PC-9 (cell line): ENCODE measurements around the gene PCMT1. TPM values are rescaled to one million over a fixed set of nuclear protein-coding genes. Genes with fewer than 3 reads are reported as not detected.

Experiments
- BruUV-seq: library from RNA; stranded (reverse); fragments of 400-500 nt; replicated peaks from 2 replicates; lab custom pipeline; 2021; lab: Mats Ljungman, UMichigan
- CTCF ChIA-PET: fragments of 300-600 bp; sonication (Branson Sonifier 250); formaldehyde crosslinking; loops from one replicate; lab custom pipeline; 2022; ENCODE audit warnings: antibody characterized with exemption; lab: Charles Lee
- POLR2A ChIA-PET: fragments of 300-600 bp; sonication (Branson Sonifier 250); formaldehyde crosslinking; loops from one replicate; lab custom pipeline; 2022; ENCODE audit warnings: antibody characterized with exemption; ENCODE audit not compliant: unreplicated experiment; lab: Charles Lee
- DNase-seq, 2 experiments: peaks; one replicate each; pipeline versions ENCODE4 v3.0.0 to v3.0.0-alpha.2; 2015 to 2022; ENCODE audit warnings: mixed read lengths in 1 of 2
- H2AFZ ChIP-seq: fragments of 200-600 bp; sonication (generic); 2 replicates; pipeline ENCODE4 v1.8.1; 2017; ENCODE audit warnings: antibody characterized with exemption
- H3F3A ChIP-seq: fragments of 200-600 bp; sonication (generic); 2 replicates; pipeline ENCODE4 v1.8.1; 2017; ENCODE audit warnings: antibody characterized with exemption, mild to moderate bottlenecking, low read depth; ENCODE audit not compliant: insufficient read depth
- H3K27ac ChIP-seq: fragments of 200-600 bp; sonication (generic); 2 replicates; pipeline ENCODE4 v1.6.1; 2016; ENCODE audit warnings: mixed run types
- H3K27me3 ChIP-seq: fragments of 200-600 bp; sonication (generic); 2 replicates; pipeline ENCODE4 v1.6.1; 2016; ENCODE audit warnings: low read depth, mixed run types; ENCODE audit not compliant: insufficient read depth
- H3K36me3 ChIP-seq: fragments of 200-600 bp; sonication (generic); 2 replicates; pipeline ENCODE4 v1.6.1; 2016; ENCODE audit warnings: low read depth, mixed run types
- H3K4me1 ChIP-seq: fragments of 200-600 bp; sonication (generic); replicated peaks from 2 replicates; pipeline ENCODE4 v1.6.1; 2016; ENCODE audit warnings: mixed run types; ENCODE audit not compliant: insufficient read depth
- H3K4me2 ChIP-seq: fragments of 200-600 bp; sonication (generic); 2 replicates; pipeline ENCODE4 v1.6.1; 2017; ENCODE audit warnings: mixed run types
- H3K4me3 ChIP-seq: fragments of 200-600 bp; sonication (generic); 2 replicates; pipeline ENCODE4 v1.6.1; 2016; ENCODE audit warnings: mixed run types
- H3K79me2 ChIP-seq: fragments of 200-600 bp; sonication (generic); 2 replicates; pipeline ENCODE4 v1.6.1; 2017; ENCODE audit warnings: low read depth, mixed run types
- H3K9me2 ChIP-seq: fragments of 200-600 bp; sonication (generic); 2 replicates; pipeline ENCODE4 v1.8.1; 2017; ENCODE audit warnings: mild to moderate bottlenecking; ENCODE audit not compliant: insufficient read depth
- H3K9me3 ChIP-seq: fragments of 200-600 bp; sonication (generic); 2 replicates; pipeline ENCODE4 v1.8.1; 2016; ENCODE audit warnings: low read depth; ENCODE audit not compliant: insufficient read depth
- H4K20me1 ChIP-seq: fragments of 200-600 bp; sonication (generic); 2 replicates; pipeline ENCODE4 v1.8.1; 2017; ENCODE audit not compliant: insufficient read depth
- EZH2 ChIP-seq: fragments of 200-600 bp; sonication (generic); IDR thresholded peaks from 2 replicates; pipeline ENCODE4 v1.8.0; 2017; ENCODE audit warnings: antibody characterized with exemption, low read depth
- intact Hi-C: fragments of 100-400 bp; cut with micrococcal nuclease; formaldehyde crosslinking; loops from one replicate; pipeline ENCODE4 v1.10.0; 2022; ENCODE audit not compliant: unreplicated experiment
- total RNA-seq: library from RNA; stranded (reverse); gene quantifications from 2 replicates; pipeline ENCODE4 v1.2.3, GENCODE V29; 2021
- TF ChIP-seq, protein P1 (sequence below): fragments of 200-600 bp; sonication (generic); conservative IDR thresholded peaks from 2 replicates; pipeline ENCODE4 v1.6.1; 2017; ENCODE audit warnings: mixed run types, antibody characterized with exemption, mild to moderate bottlenecking, moderate library complexity

PCMT1 gene
- total RNA-seq, 1 experiment from 2014 or later = 50.5 TPM

DNA sequence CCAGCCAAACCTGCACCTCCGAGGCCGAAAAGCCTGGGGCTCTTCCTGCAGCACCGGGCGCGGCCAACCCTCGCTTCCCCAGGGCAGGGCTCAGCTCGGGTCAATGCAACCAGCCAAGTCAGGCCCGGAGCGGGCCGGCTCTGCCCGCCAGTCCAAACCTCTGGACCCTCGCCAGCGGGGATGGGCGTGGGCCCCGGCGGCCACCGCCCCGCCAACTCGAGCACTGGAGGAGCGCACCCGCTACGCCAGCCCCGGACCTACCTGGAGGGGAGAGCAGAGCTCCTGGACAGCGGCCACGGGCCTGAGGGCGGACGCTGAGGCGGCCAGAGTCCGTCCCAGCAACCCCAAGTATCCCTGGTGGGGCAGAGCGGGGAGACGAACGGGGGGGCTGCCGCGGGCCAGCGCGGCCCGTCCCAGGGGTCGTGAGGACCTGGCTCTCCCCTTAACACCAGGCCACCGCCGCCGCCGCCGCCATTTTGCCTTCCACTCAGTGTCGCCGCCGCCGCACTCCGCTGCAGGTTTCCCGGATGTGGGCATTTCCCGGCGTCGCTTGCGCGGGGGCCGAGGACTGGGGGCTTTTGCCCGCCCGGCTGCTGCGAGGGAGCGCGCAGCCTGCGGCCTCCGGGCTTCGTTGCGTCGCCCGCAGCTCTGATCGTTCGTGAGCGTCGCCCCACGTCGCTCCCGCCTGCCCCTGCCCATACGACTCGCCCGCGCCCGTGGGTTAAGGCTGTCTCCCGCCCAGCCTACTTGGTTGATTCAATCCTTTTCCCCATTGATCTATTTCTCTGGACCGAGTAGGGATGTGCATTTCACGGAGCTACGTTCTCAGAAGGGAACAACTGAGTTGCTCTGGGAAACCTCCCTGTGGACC, 31.7 kb upstream of the PCMT1 start, which contains the start of gene LATS1:
TSS of gene LATS1 (minus strand) at position 514 of the 871 bp plus-strand sequence. CDS start 15,975 bp downstream, outside the sequence.
- Histone ChIP-seq H3K79me2 (peaks cover 55% of the 10 kb centered on the region), H3F3A (peaks cover 6% of the 10 kb centered on the region), H3K36me3 (no peaks in the 10 kb centered on the region), H3K9me2 (no peaks in the 10 kb centered on the region), H3K4me1 (peaks cover 21% of the 10 kb centered on the region; the same call in 1 of the 2 replicates), H4K20me1 (no peaks in the 10 kb centered on the region; the same call in 1 of the 2 replicates), H3K27me3 (no peaks in the 10 kb centered on the region), H3K9me3 (no peaks in the 10 kb centered on the region), H3K4me2 (peak within 1 kb of the TSS; percentile 84), H3K27ac (peak within 1 kb of the TSS; percentile 92), H3K4me3 (peak within 1 kb of the TSS; percentile 79), H2AFZ (peak within 1 kb of the TSS; percentile 93)
- intact Hi-C loops = no loop called here
- TSS peak; percentile 81 for BruUV-seq
- CTCF ChIA-PET = no interaction called here
- TF ChIP-seq EZH2 = no peak
- TF ChIP-seq, protein P1, sequence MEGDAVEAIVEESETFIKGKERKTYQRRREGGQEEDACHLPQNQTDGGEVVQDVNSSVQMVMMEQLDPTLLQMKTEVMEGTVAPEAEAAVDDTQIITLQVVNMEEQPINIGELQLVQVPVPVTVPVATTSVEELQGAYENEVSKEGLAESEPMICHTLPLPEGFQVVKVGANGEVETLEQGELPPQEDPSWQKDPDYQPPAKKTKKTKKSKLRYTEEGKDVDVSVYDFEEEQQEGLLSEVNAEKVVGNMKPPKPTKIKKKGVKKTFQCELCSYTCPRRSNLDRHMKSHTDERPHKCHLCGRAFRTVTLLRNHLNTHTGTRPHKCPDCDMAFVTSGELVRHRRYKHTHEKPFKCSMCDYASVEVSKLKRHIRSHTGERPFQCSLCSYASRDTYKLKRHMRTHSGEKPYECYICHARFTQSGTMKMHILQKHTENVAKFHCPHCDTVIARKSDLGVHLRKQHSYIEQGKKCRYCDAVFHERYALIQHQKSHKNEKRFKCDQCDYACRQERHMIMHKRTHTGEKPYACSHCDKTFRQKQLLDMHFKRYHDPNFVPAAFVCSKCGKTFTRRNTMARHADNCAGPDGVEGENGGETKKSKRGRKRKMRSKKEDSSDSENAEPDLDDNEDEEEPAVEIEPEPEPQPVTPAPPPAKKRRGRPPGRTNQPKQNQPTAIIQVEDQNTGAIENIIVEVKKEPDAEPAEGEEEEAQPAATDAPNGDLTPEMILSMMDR = no peak
- POLR2A ChIA-PET = interaction anchor here (0.7 kb wide), 2 partner anchors 104 to 816 kb away, joined by 3 to 4 read pairs; no protein-coding TSS in a partner anchor
- peak; percentile 76 to 86 for DNase-seq

DNA sequence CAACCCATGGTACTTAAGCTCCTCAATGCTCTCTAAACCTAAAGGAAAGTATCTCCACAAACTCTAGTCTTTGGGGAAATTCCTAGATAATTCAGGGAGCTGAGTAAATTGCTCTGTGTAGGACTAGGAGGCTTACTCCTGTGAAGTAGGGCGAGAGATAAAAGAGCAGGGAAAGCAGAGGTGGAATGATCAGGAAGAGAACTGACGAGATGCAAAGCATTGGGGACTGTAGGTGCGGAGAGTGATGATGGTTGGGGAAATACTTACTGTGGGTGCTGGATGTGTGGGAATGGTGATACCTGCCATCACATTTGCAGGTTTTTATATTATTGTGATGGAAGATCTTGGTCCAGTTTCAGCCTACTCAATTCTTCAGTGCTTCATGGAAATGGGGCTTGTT, 30.0 kb upstream of the PCMT1 start:
- intact Hi-C loops = no loop called here
- Histone ChIP-seq H3K36me3 (no peaks in the 10 kb centered on the region), H4K20me1 (no peaks in the 10 kb centered on the region; the same call in 1 of the 2 replicates), H3K9me3 (no peaks in the 10 kb centered on the region), H3K79me2 (peaks cover 38% of the 10 kb centered on the region), H3F3A (peaks cover 9% of the 10 kb centered on the region), H3K27me3 (no peaks in the 10 kb centered on the region), H3K27ac (no peak overlapping the region), H3K4me2 (peak overlapping the region; percentile 84), H3K9me2 (no peaks in the 10 kb centered on the region), H3K4me1 (peaks cover 21% of the 10 kb centered on the region; the same call in 1 of the 2 replicates), H3K4me3 (peak overlapping the region; percentile 79; the same call in 1 of the 2 replicates), H2AFZ (no peak overlapping the region)
- TF ChIP-seq EZH2 = no peak
- TF ChIP-seq, protein P1 = no peak
- BruUV-seq = no TSS peak
- ChIA-PET POLR2A (no interaction called here), CTCF (no interaction called here)
- DNase-seq = no peak

- no peak for DNase-seq
- H3K79me2 ChIP-seq = peaks cover 6% of the 10 kb centered on the region
- no TSS peak for BruUV-seq
- peaks cover 6% of the 10 kb centered on the region for H3F3A ChIP-seq
- H3K4me2 ChIP-seq = no peak overlapping the region
- no peaks in the 10 kb centered on the region for H3K27me3 ChIP-seq
- no peaks in the 10 kb centered on the region for H3K9me2 ChIP-seq
- TF ChIP-seq, protein P1 = no peak
- TF ChIP-seq EZH2 = no peak
- no peak overlapping the region for H3K27ac ChIP-seq
- H3K9me3 ChIP-seq = no peaks in the 10 kb centered on the region
- ChIA-PET CTCF (interaction anchor here (0.7 kb wide), 1 partner anchor 199 kb away, joined by 4 read pairs; no protein-coding TSS in a partner anchor), POLR2A (no interaction called here)
- no peak overlapping the region for H3K4me3 ChIP-seq
- 0 out of 2 replicates have a peak, but pooled peaks cover 5% of the 10 kb centered on the region for H3K4me1 ChIP-seq
- H3K36me3 ChIP-seq = peaks cover 4% of the 10 kb centered on the region; the same call in 1 of the 2 replicates
- H4K20me1 ChIP-seq = no peaks in the 10 kb centered on the region
- intact Hi-C loops = loop anchor here (5.0 kb wide), 1 partner anchor 204 kb away; no protein-coding TSS in a partner anchor
- no peak overlapping the region for H2AFZ ChIP-seq
Measured at GRCh38 chr6:149723262-149723661, 26.3 kb upstream of the PCMT1 start.
